Astrocyte (in vitro differentiated cells and primary cell): ENCODE data around the gene CD300A. TPM values are rescaled to one million over a fixed set of nuclear protein-coding genes. Genes with fewer than 3 reads are reported as not detected.
A peak's percentile ranks its signal among the peaks of the same experiment; 100 is the strongest.
"Not testable (repeated sequence)": the region's sequence is repeated elsewhere in the genome, so short reads cannot be mapped to it uniquely, and the experiment has no call there.

ENCODE experiments used
- DNase-seq: peaks from one replicate; pipeline ENCODE4 v3.0.0-alpha.2; 2010; ENCODE audit warnings: low read depth
- FAIRE-seq: peaks from 2 replicates; lab custom pipeline; 2011; peaks lifted over from hg19 to GRCh38; lab: Jason Lieb, UNC
- H2AFZ ChIP-seq: 2 replicates; pipeline ENCODE4 v1.6.0; 2012; ENCODE audit warnings: low read depth, low read length, inconsistent platforms
- H3K27ac ChIP-seq: 2 replicates; pipeline ENCODE4 v1.5.1; 2011; ENCODE audit warnings: low read depth, low read length, inconsistent platforms
- H3K27me3 ChIP-seq: 2 replicates; pipeline ENCODE4 v1.6.0; 2011; ENCODE audit warnings: low read length, inconsistent platforms; ENCODE audit not compliant: insufficient read depth
- H3K36me3 ChIP-seq: 2 replicates; pipeline ENCODE4 v1.5.1; 2011; ENCODE audit warnings: low read length, inconsistent platforms; ENCODE audit not compliant: insufficient read depth
- H3K4me1 ChIP-seq: 2 replicates; pipeline ENCODE4 v1.5.1; 2011; ENCODE audit warnings: low read length, inconsistent platforms; ENCODE audit not compliant: insufficient read depth
- H3K4me2 ChIP-seq: 2 replicates; pipeline ENCODE4 v1.6.0; 2012; ENCODE audit warnings: low read length, inconsistent platforms
- H3K4me3 ChIP-seq: 2 replicates; pipeline ENCODE4 v1.5.1; 2011; ENCODE audit warnings: low read depth, mild to moderate bottlenecking, low read length, inconsistent platforms; ENCODE audit not compliant: insufficient read depth
- H3K79me2 ChIP-seq: 2 replicates; pipeline ENCODE4 v1.6.0; 2012; ENCODE audit warnings: mild to moderate bottlenecking, low read length, inconsistent platforms; ENCODE audit not compliant: insufficient read depth
- H3K9ac ChIP-seq: 2 replicates; pipeline ENCODE4 v1.6.0; 2012; ENCODE audit warnings: mild to moderate bottlenecking, low read length, inconsistent platforms
- H3K9me3 ChIP-seq: 2 replicates; pipeline ENCODE4 v1.5.1; 2012; ENCODE audit warnings: low read depth, mild to moderate bottlenecking, low read length, inconsistent platforms; ENCODE audit not compliant: insufficient read depth
- H4K20me1 ChIP-seq: 2 replicates; pipeline ENCODE4 v1.6.0; 2012; ENCODE audit warnings: low read length, inconsistent platforms; ENCODE audit not compliant: insufficient read depth
- H3K27ac Mint-ChIP-seq: one replicate; pipeline ENCODE4 v1.8.0; 2021; ENCODE audit warnings: mild to moderate bottlenecking, mixed read lengths; ENCODE audit not compliant: unreplicated experiment
- H3K27me3 Mint-ChIP-seq: one replicate; pipeline ENCODE4 v1.8.0; 2021; ENCODE audit warnings: low read depth, mixed read lengths; ENCODE audit not compliant: unreplicated experiment
- H3K36me3 Mint-ChIP-seq: one replicate; pipeline ENCODE4 v1.8.0; 2021; ENCODE audit warnings: low read depth, mixed read lengths; ENCODE audit not compliant: unreplicated experiment
- H3K4me1 Mint-ChIP-seq: one replicate; pipeline ENCODE4 v1.8.0; 2021; ENCODE audit warnings: low read depth, mixed read lengths; ENCODE audit not compliant: unreplicated experiment
- H3K4me3 Mint-ChIP-seq: one replicate; pipeline ENCODE4 v1.8.0; 2021; ENCODE audit warnings: mild to moderate bottlenecking, moderate library complexity, mixed read lengths; ENCODE audit not compliant: unreplicated experiment
- H3K9me3 Mint-ChIP-seq: one replicate; pipeline ENCODE4 v1.8.0; 2021; ENCODE audit warnings: mild to moderate bottlenecking, mixed read lengths; ENCODE audit not compliant: unreplicated experiment
- EZH2 ChIP-seq: IDR thresholded peaks from 2 replicates; pipeline ENCODE4 v1.6.1; 2012; ENCODE audit warnings: mild to moderate bottlenecking, low read length, inconsistent platforms; ENCODE audit not compliant: insufficient read depth
- total RNA-seq: library from RNA; stranded (reverse); gene quantifications from 2 replicates; pipeline ENCODE4 v1.2.1, GENCODE V29; 2021
- TF ChIP-seq, protein P1 (sequence below): IDR thresholded peaks from 2 replicates; pipeline ENCODE4 v1.5.1; 2011; ENCODE audit warnings: low read depth, mild to moderate bottlenecking, inconsistent platforms, low read length, moderate library complexity; ENCODE audit not compliant: insufficient read depth

The CD300A gene
- total RNA-seq, 1 donor from 2014 or later, result not detected

DNA sequence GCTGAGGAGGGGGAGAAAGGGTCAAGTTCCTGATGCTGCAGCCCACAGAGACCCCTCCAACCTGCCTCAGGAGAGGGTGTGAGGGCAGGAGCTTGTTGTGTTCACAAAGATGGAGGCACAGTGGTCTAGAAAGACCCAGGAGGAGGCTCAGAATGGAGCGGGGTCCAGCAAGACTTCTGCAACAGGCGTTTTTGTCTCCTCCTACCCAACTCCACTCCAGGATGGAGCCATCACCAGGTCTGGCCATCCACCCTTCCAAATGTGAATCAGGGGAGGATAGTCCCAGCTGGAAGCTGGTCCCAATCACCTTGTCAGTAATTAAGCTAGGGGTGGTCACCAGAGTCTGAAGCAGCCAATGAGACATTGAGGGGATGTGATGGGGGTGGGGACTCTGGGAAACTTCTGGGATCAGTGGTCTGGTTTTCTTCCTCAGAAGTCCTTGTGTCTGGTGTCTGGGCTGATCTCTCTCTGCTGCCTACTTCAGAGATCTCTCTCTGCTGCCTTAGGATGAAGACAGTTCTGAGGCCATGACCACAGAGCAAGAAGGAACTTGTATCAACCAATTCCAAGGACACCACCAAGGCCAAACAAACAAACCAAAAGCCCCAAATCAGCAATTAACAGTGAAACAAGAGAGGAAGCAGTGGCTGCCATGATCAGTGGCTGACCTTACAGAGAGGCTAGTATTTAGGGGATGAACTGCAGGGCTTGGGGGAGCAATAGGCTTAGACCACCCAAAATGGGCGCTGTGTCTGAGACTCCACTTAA is 50.3 kb downstream of the CD300A start:
- no peak overlapping the region for H3K4me3 ChIP-seq
- peaks cover 8% of the 10 kb centered on the region for H3K4me1 ChIP-seq
- H3K79me2 ChIP-seq, result no peaks in the 10 kb centered on the region
- H3K4me1 Mint-ChIP-seq, result peaks cover 6% of the 10 kb centered on the region
- TF ChIP-seq, protein P1, sequence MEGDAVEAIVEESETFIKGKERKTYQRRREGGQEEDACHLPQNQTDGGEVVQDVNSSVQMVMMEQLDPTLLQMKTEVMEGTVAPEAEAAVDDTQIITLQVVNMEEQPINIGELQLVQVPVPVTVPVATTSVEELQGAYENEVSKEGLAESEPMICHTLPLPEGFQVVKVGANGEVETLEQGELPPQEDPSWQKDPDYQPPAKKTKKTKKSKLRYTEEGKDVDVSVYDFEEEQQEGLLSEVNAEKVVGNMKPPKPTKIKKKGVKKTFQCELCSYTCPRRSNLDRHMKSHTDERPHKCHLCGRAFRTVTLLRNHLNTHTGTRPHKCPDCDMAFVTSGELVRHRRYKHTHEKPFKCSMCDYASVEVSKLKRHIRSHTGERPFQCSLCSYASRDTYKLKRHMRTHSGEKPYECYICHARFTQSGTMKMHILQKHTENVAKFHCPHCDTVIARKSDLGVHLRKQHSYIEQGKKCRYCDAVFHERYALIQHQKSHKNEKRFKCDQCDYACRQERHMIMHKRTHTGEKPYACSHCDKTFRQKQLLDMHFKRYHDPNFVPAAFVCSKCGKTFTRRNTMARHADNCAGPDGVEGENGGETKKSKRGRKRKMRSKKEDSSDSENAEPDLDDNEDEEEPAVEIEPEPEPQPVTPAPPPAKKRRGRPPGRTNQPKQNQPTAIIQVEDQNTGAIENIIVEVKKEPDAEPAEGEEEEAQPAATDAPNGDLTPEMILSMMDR, result no peak
- TF ChIP-seq EZH2, result no peak
- peaks cover 17% of the 10 kb centered on the region for H3K9me3 Mint-ChIP-seq
- peak overlapping the region; percentile 16 for H3K27ac Mint-ChIP-seq
- FAIRE-seq (no peak), DNase-seq (no peak)
- H3K27me3 Mint-ChIP-seq, result peaks cover 31% of the 10 kb centered on the region
- no peaks in the 10 kb centered on the region for H4K20me1 ChIP-seq
- peaks cover 14% of the 10 kb centered on the region for H3K9me3 ChIP-seq
- H3K4me3 Mint-ChIP-seq, result no peak overlapping the region
- no peaks in the 10 kb centered on the region for H3K36me3 Mint-ChIP-seq
- H2AFZ ChIP-seq, result no peak overlapping the region
- no peak overlapping the region for H3K9ac ChIP-seq
- H3K36me3 ChIP-seq, result no peaks in the 10 kb centered on the region
- H3K27ac ChIP-seq, result no peak overlapping the region
- H3K4me2 ChIP-seq, result no peak overlapping the region
- H3K27me3 ChIP-seq, result no peaks in the 10 kb centered on the region

DNA sequence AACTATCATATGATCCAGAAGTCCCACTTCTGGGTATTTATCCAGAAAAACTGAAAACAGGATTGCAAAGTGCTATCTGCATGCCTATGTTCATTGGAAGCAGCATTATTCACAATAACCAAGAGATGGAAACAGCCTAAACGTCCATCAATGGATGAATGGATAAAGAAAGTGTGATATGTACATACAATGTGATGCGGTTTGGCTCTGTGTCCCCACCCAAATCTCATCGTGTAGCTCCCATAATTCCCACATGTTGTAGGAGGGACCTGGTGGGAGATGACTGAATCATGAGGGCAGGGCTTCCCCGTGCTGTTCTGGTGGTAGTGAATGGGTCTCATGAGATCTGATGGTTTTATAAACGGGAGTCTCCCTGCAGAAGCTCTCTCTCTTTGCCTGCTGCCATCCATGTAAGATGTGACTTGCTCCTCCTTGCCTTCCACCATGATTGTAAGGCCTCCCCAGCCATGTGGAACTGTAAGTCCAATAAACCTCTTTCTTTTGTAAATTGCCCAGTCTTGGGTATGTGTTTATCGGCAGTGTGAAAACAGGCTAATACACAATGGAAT is 52.1 kb downstream of the CD300A start:
- not testable (repeated sequence) for H2AFZ ChIP-seq, DNase-seq, H3K27me3 ChIP-seq, H3K36me3 ChIP-seq, FAIRE-seq, H3K36me3 Mint-ChIP-seq, H3K79me2 ChIP-seq, H3K27ac Mint-ChIP-seq, H3K4me2 ChIP-seq, H3K4me3 Mint-ChIP-seq, H3K9ac ChIP-seq, H3K27ac ChIP-seq, H3K4me1 Mint-ChIP-seq, H3K4me3 ChIP-seq, H3K4me1 ChIP-seq, H4K20me1 ChIP-seq
- peaks cover 40% of the 10 kb centered on the region for H3K27me3 Mint-ChIP-seq
- peaks cover 17% of the 10 kb centered on the region for H3K9me3 ChIP-seq
- H3K9me3 Mint-ChIP-seq, result peaks cover 22% of the 10 kb centered on the region

DNA sequence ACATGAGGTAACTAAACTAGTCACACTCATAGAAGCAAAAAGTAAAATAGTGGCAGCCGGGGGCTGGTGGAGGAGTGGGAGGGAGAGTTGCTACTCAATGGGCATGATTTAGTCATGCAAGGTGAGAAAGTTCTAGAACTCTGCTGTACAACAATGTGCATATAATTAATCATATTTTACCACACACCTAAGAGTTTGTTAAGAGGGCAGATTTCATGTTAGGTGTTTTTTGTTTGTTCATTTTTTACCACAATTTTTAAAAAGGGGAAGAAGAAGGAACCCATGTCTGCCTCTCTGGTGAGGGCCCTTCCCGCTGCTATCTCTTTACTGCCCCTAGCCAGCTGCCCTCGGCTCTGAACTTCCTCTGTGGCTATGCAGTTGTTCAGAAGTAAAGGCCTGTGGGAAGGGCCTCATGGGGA is 53.6 kb downstream of the CD300A start:
- Histone ChIP-seq H4K20me1 (no peaks in the 10 kb centered on the region), H3K36me3 (no peaks in the 10 kb centered on the region), H3K27me3 (no peaks in the 10 kb centered on the region), H3K9me3 (peaks cover 4% of the 10 kb centered on the region), H3K4me2 (no peak overlapping the region), H3K27ac (no peak overlapping the region), H2AFZ (no peak overlapping the region), H3K4me1 (no peaks in the 10 kb centered on the region), H3K9ac (no peak overlapping the region), H3K4me3 (no peak overlapping the region), H3K79me2 (no peaks in the 10 kb centered on the region)
- no peak overlapping the region for H3K27ac Mint-ChIP-seq
- no peaks in the 10 kb centered on the region for H3K4me1 Mint-ChIP-seq
- no peak overlapping the region for H3K4me3 Mint-ChIP-seq
- FAIRE-seq, result no peak
- H3K9me3 Mint-ChIP-seq, result peaks cover 13% of the 10 kb centered on the region
- TF ChIP-seq, protein P1, result no peak
- TF ChIP-seq EZH2, result no peak
- H3K36me3 Mint-ChIP-seq, result no peaks in the 10 kb centered on the region
- H3K27me3 Mint-ChIP-seq, result peaks cover 53% of the 10 kb centered on the region
- DNase-seq, result no peak
